HepG2 (cell line): ENCODE data around the gene TBC1D22A. TPM values are rescaled to one million over a fixed set of nuclear protein-coding genes. Genes with fewer than 3 reads are reported as not detected.
A peak's percentile ranks its signal among the peaks of the same experiment; 100 is the strongest.

ENCODE experiments used
- ATAC-seq: fragments of 200-7000 bp; cut with Tn5 transposase; 3 replicates; pipeline ENCODE4 v1.9.1; 2020; ENCODE audit warnings: mild to moderate bottlenecking, moderate library complexity
- BruUV-seq: library from RNA; stranded (reverse); fragments of 400-500 nt; replicated peaks from 2 replicates; lab custom pipeline; 2021; lab: Mats Ljungman, UMichigan
- CTCF ChIA-PET: fragments of 300-600 bp; formaldehyde crosslinking; extraction: SDS; loops from one replicate; lab custom pipeline; 2021; ENCODE audit warnings: low total read pairs, inconsistent platforms, low intra/inter-chr PET ratio; lab: Yijun Ruan, JAX
- POLR2A ChIA-PET: fragments of 350-600 bp; sonication (Branson Sonifier 250); formaldehyde crosslinking; loops from one replicate; lab custom pipeline; 2020; ENCODE audit warnings: antibody characterized with exemption, inconsistent platforms; lab: Yijun Ruan, JAX
- DNase-seq: peaks from one replicate; pipeline ENCODE4 v3.0.0-alpha.2; 2015; ENCODE audit warnings: low spot score
- FAIRE-seq: peaks from 3 replicates; lab custom pipeline; 2011; peaks lifted over from hg19 to GRCh38; lab: Jason Lieb, UNC
- H2AFZ ChIP-seq: one replicate; pipeline ENCODE4 v1.6.1; 2011; ENCODE audit warnings: low read length, inconsistent platforms
- H3K27ac ChIP-seq: fragments of 300-600 bp; 3 replicates; pipeline ENCODE4 v1.8.0; 2011; ENCODE audit warnings: mixed run types, mild to moderate bottlenecking, mixed read lengths, low read length, inconsistent platforms; ENCODE audit not compliant: insufficient read depth; ENCODE audit errors: extremely low read length
- H3K27me3 ChIP-seq, 2 experiments: fragments of 200-600 bp in 1 of 2; 2 replicates in 1 of 2; 3 replicates in 1 of 2; pipeline versions ENCODE4 v1.6.0 to v1.8.0; 2011; ENCODE audit warnings: low read length in 2 of 2, mild to moderate bottlenecking in 2 of 2, moderate library complexity in 2 of 2, inconsistent platforms in 1 of 2; ENCODE audit not compliant: insufficient read depth in 2 of 2, control insufficient read depth in 1 of 2
- H3K36me3 ChIP-seq, 2 experiments: fragments of 200-600 bp in 1 of 2; replicated peaks in 1 of 2; 2 replicates in 1 of 2; 3 replicates in 1 of 2; pipeline versions ENCODE4 v1.5.1 to v1.8.0; 2011; ENCODE audit warnings: low read length in 2 of 2, inconsistent platforms in 1 of 2; ENCODE audit not compliant: insufficient read depth in 2 of 2, control insufficient read depth in 1 of 2
- H3K4me1 ChIP-seq: 2 replicates; pipeline ENCODE4 v1.5.1; 2012; ENCODE audit warnings: low read length, inconsistent platforms; ENCODE audit not compliant: insufficient read depth
- H3K4me2 ChIP-seq: 2 replicates; pipeline ENCODE4 v1.6.0; 2011; ENCODE audit warnings: low read depth, low read length, inconsistent platforms
- H3K4me3 ChIP-seq, 3 experiments: fragments of 200-600 bp in 1 of 3; sonication (generic), shearing (Covaris generic) in 1 of 3; replicated peaks in 1 of 3; 2 replicates each; pipeline ENCODE4 v1.5.1; 2011 to 2016; ENCODE audit warnings: low read length in 3 of 3, inconsistent platforms in 2 of 3, low read depth in 2 of 3, mild to moderate bottlenecking in 2 of 3, control low read depth in 1 of 3, mixed read lengths in 1 of 3; ENCODE audit not compliant: insufficient read depth in 1 of 3
- H3K79me2 ChIP-seq: one replicate; pipeline ENCODE4 v1.6.1; 2011; ENCODE audit warnings: low read length, inconsistent platforms; ENCODE audit not compliant: insufficient read depth
- H3K9ac ChIP-seq: 2 replicates; pipeline ENCODE4 v1.6.0; 2011; ENCODE audit warnings: mild to moderate bottlenecking, low read depth, low read length, inconsistent platforms; ENCODE audit not compliant: insufficient read depth
- H3K9me3 ChIP-seq: 2 replicates; pipeline ENCODE4 v1.5.1; 2012; ENCODE audit warnings: mild to moderate bottlenecking, low read length
- H4K20me1 ChIP-seq: 2 replicates; pipeline ENCODE4 v1.6.0; 2011; ENCODE audit warnings: inconsistent platforms, mild to moderate bottlenecking, low read length, moderate library complexity; ENCODE audit not compliant: insufficient read depth
- BORCS8-MEF2B ChIP-seq: sonication (generic); formaldehyde crosslinking; IDR thresholded peaks from 2 replicates; pipeline ENCODE4 v1.8.0; 2022; ENCODE audit warnings: mild to moderate bottlenecking, missing genetic modification reagents
- FLYWCH1 ChIP-seq: sonication (generic); formaldehyde crosslinking; IDR thresholded peaks from 2 replicates; pipeline ENCODE4 v1.8.1; 2023; ENCODE audit warnings: mild to moderate bottlenecking, missing genetic modification reagents
- HNF4A ChIP-seq: sonication (generic); formaldehyde crosslinking; IDR thresholded peaks from 2 replicates; pipeline ENCODE4 v1.4.0; 2020; ENCODE audit warnings: missing genetic modification reagents
- MLLT10 ChIP-seq: sonication (generic); formaldehyde crosslinking; IDR thresholded peaks from 2 replicates; pipeline ENCODE4 v1.4.0; 2020; ENCODE audit warnings: missing genetic modification reagents
- NAIF1 ChIP-seq: sonication (generic); formaldehyde crosslinking; IDR thresholded peaks from 2 replicates; pipeline ENCODE4 v1.5.0; 2020; ENCODE audit warnings: mild to moderate bottlenecking, missing genetic modification reagents, borderline replicate concordance
- NBN ChIP-seq: fragments of 450-650 bp; conservative IDR thresholded peaks from 2 replicates; pipeline ENCODE4 v1.6.1; 2017
- NKX3-1 ChIP-seq: sonication (generic); formaldehyde crosslinking; IDR thresholded peaks from 2 replicates; pipeline ENCODE4 v1.5.0; 2020; ENCODE audit warnings: missing genetic modification reagents
- REPIN1 ChIP-seq: sonication (generic); formaldehyde crosslinking; IDR thresholded peaks from 2 replicates; pipeline ENCODE4 v1.8.0; 2022; ENCODE audit warnings: missing genetic modification reagents, low read depth, mild to moderate bottlenecking, borderline replicate concordance
- SP1 ChIP-seq, 2 experiments: fragments of 450-650 bp in 1 of 2; sonication (generic) in 1 of 2; formaldehyde crosslinking in 1 of 2; IDR thresholded peaks; 2 replicates each; pipeline versions ENCODE4 v1.4.0 to v1.6.1; 2016 to 2020; ENCODE audit warnings: missing genetic modification reagents in 1 of 2
- SPEN ChIP-seq: sonication (generic); formaldehyde crosslinking; IDR thresholded peaks from 2 replicates; pipeline ENCODE4 v1.5.1; 2020; ENCODE audit warnings: low read depth, mild to moderate bottlenecking, missing genetic modification reagents
- ZFP36L1 ChIP-seq: sonication (generic); formaldehyde crosslinking; IDR thresholded peaks from 2 replicates; pipeline ENCODE4 v1.8.0; 2022; ENCODE audit warnings: mild to moderate bottlenecking, missing genetic modification reagents, moderate library complexity
- ZNF121 ChIP-seq: sonication (generic); formaldehyde crosslinking; IDR thresholded peaks from 2 replicates; pipeline ENCODE4 v1.5.0; 2020; ENCODE audit warnings: mild to moderate bottlenecking, missing genetic modification reagents
- ZNF260 ChIP-seq: sonication (generic); formaldehyde crosslinking; IDR thresholded peaks from 2 replicates; pipeline ENCODE4 v1.4.0; 2020; ENCODE audit warnings: missing genetic modification reagents, low read depth, mild to moderate bottlenecking, borderline replicate concordance
- ZNF337 ChIP-seq: sonication (generic); formaldehyde crosslinking; IDR thresholded peaks from 2 replicates; pipeline ENCODE4 v1.5.1; 2020; ENCODE audit warnings: missing genetic modification reagents, low read depth, mild to moderate bottlenecking, borderline replicate concordance
- ZNF33B ChIP-seq: sonication (generic); formaldehyde crosslinking; IDR thresholded peaks from 2 replicates; pipeline ENCODE4 v1.5.1; 2020; ENCODE audit warnings: mild to moderate bottlenecking, missing genetic modification reagents
- ZNF552 ChIP-seq: sonication (generic); formaldehyde crosslinking; IDR thresholded peaks from 2 replicates; pipeline ENCODE4 v1.9.0; 2022; ENCODE audit warnings: missing genetic modification reagents, mild to moderate bottlenecking, borderline replicate concordance
- WGBS: methylation state at CpG from one replicate; pipeline ENCODE4 v1.1.6; 2017; ENCODE audit warnings: low lambda C conversion rate; 5-methylcytosine and 5-hydroxymethylcytosine counted together
- in situ Hi-C: cut with HindIII; loops from 2 replicates; pipeline ENCODE4 v1.10.0; 2017; ENCODE audit warnings: low pct_unique_long_range_greater_than_20kb; ENCODE audit not compliant: extremely low pct_ligation_motif_present
- intact Hi-C: fragments of 100-400 bp; cut with micrococcal nuclease; formaldehyde crosslinking; loops from one replicate; pipeline ENCODE4 v1.10.0; 2022; ENCODE audit not compliant: unreplicated experiment
- polyA plus RNA-seq, 8 experiments: library from polyadenylated mRNA; depleted of rRNA in 3 of 8; stranded (reverse) in 7 of 8; unstranded in 1 of 8; fragments of >200 nt; fragmentation: Illumina TruSeq in 4 of 8; extraction: Trizol in 4 of 8; gene quantifications; 2 replicates each; pipeline versions ENCODE4 v1.2.1 to v1.2.3, GENCODE V29; 2011 to 2016; ENCODE audit warnings: low read depth in 4 of 8, missing spikeins in 1 of 8, mixed read lengths in 1 of 8; ENCODE audit not compliant: insufficient read depth in 1 of 8
- total RNA-seq, 5 experiments: library from RNA; depleted of rRNA; stranded (reverse); fragments of >200 nt; fragmentation: Illumina TruSeq; extraction: Trizol; gene quantifications; 2 replicates each; pipeline ENCODE4 v1.2.3, GENCODE V29; 2016; ENCODE audit warnings: low read depth in 1 of 5
- TF ChIP-seq, protein P1 (sequence below): sonication (generic); formaldehyde crosslinking; IDR thresholded peaks from 2 replicates; pipeline ENCODE4 v1.4.0; 2020; ENCODE audit warnings: missing genetic modification reagents

The TBC1D22A gene
- total and polyA plus RNA-seq, 2 of the 13 experiments (the other 11 are each of a cell fraction or from before 2014, with no cell fraction given) = 17.3 to 18.0 TPM

DNA sequence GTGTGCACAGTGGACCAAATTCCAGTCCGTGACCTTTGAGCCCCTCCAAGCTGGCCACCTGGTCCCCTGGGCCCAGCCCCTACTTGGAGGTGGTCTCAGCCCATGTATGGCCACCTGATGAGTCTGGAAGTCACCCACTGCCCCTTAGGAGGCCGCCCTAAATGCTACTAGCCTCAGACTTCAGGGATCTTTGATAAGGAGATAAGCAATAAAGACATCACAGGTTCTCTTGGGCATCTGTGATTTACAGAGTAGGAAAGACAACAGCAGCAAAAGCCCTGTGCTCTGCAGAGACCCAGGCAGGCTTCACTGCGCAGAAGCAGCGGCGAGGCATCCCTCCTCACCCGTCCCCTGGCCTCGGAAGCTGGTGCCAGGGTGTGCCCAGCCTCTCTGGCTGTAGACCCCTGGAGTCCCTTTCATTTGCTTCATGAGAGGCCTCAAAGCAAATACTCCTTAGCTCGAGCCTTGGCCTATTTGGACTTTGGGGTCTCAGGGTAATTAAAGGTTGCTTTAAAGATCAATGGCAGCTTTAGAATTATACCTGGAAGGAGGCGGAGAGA lies 360.1 kb downstream of the TBC1D22A start:
- TF ChIP-seq NBN (no peak), HNF4A (CRISPR knock-in tag) (0 out of 2 replicates have a peak, but pooled peaks have one; percentile 15), FLYWCH1 (CRISPR knock-in tag) (no peak)
- Histone ChIP-seq H3K27ac (no peak overlapping the region), H3K4me2 (no peak overlapping the region), H3K4me1 (peaks cover 7% of the 10 kb centered on the region; the same call in 1 of the 2 replicates), H4K20me1 (no peaks in the 10 kb centered on the region), H3K9ac (no peak overlapping the region), H2AFZ (no peak overlapping the region), H3K27me3 (no peaks in the 10 kb centered on the region), H3K9me3 (no peaks in the 10 kb centered on the region), H3K79me2 (no peaks in the 10 kb centered on the region), H3K4me3 (no peak overlapping the region), H3K36me3 (no peaks in the 10 kb centered on the region; a peak in 1 of 5 replicates)
- no TSS peak for BruUV-seq
- in situ Hi-C loops = no loop called here
- intact Hi-C loops = no loop called here
- ATAC-seq (no peak), FAIRE-seq (no peak), DNase-seq (no peak)
- ChIA-PET CTCF (no interaction called here), POLR2A (no interaction called here)
- WGBS = 98% methylated on average over 8 of the region's 9 CpGs

DNA sequence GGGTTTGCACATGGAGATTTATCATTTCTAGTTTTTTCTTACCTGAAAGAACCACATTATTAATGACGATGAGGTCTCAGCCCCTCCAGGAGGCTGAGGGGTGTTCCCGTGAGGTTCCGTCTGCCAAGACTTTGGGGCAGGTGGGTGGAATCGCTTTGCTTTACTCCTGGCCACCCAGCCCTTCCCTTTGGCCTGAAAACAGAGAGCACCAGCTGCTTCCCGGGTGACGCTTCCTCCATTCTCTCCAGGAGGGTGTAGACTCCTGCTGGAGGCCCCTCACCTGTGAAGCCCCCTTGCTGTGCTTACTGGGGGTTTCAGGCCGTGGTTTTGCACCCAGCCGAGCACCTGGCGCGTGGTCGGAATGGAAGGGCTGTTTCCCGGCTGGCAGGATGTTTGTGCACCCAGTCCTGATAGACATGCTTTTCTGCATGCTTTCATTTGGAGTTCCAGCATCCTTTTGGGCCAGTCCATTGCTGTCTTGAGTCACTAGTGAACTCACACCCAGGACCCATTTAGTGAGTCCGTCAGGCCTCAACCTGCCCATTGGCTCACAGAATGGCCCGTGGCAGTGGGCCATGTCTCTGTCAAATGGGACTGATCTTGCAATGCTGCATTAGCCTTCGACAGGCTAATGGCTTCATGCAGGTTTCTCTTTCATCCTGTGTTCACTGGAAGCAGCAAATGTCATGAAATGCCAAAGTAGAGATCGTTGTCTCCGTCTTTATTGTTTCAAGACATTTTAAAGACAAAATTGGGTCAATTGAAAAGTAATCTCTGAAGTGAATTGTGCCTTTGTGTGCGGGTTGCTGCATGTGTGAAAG lies 360.8 kb downstream of the TBC1D22A start:
- no peak overlapping the region for H2AFZ ChIP-seq
- ATAC-seq (no peak), FAIRE-seq (no peak), DNase-seq (no peak)
- H4K20me1 ChIP-seq = no peaks in the 10 kb centered on the region
- POLR2A ChIA-PET = no interaction called here
- no peak overlapping the region for H3K9ac ChIP-seq
- H3K4me3 ChIP-seq = no peak overlapping the region
- no TSS peak for BruUV-seq
- H3K4me1 ChIP-seq = peaks cover 7% of the 10 kb centered on the region; the same call in 1 of the 2 replicates
- H3K36me3 ChIP-seq = no peaks in the 10 kb centered on the region; a peak in 1 of 5 replicates
- in situ Hi-C loops (no loop called here), intact Hi-C loops (no loop called here)
- WGBS = 98% methylated on average over 12 of the region's 18 CpGs
- no peaks in the 10 kb centered on the region for H3K79me2 ChIP-seq
- CTCF ChIA-PET = no interaction called here
- H3K9me3 ChIP-seq = no peaks in the 10 kb centered on the region
- no peak overlapping the region for H3K4me2 ChIP-seq
- H3K27ac ChIP-seq = no peak overlapping the region
- H3K27me3 ChIP-seq = no peaks in the 10 kb centered on the region
- TF ChIP-seq ZNF33B (no peak), BORCS8-MEF2B (CRISPR knock-in tag) (no peak), ZNF337 (CRISPR knock-in tag) (no peak), SPEN (CRISPR knock-in tag) (no peak), MLLT10 (CRISPR knock-in tag) (no peak), NAIF1 (CRISPR knock-in tag) (no peak), ZNF121 (CRISPR knock-in tag) (no peak), ZFP36L1 (no peak), SP1 (IDR thresholded peaks at IDR 0.05) (no peak), SP1 (CRISPR knock-in tag; IDR thresholded peaks at IDR 0.05) (no peak), ZNF552 (CRISPR knock-in tag) (no peak), NKX3-1 (CRISPR knock-in tag) (no peak), REPIN1 (CRISPR knock-in tag) (no peak), ZNF260 (CRISPR knock-in tag) (no peak)
- TF ChIP-seq, protein P1, sequence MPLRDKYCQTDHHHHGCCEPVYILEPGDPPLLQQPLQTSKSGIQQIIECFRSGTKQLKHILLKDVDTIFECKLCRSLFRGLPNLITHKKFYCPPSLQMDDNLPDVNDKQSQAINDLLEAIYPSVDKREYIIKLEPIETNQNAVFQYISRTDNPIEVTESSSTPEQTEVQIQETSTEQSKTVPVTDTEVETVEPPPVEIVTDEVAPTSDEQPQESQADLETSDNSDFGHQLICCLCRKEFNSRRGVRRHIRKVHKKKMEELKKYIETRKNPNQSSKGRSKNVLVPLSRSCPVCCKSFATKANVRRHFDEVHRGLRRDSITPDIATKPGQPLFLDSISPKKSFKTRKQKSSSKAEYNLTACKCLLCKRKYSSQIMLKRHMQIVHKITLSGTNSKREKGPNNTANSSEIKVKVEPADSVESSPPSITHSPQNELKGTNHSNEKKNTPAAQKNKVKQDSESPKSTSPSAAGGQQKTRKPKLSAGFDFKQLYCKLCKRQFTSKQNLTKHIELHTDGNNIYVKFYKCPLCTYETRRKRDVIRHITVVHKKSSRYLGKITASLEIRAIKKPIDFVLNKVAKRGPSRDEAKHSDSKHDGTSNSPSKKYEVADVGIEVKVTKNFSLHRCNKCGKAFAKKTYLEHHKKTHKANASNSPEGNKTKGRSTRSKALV (CRISPR knock-in tag) = no peak
